Cardiac muscle cell (in vitro differentiated cells and primary cell): Measurements from ENCODE around the gene CHRM5. TPM values are rescaled to one million over a fixed set of nuclear protein-coding genes. Genes with fewer than 3 reads are reported as not detected.

Experiments
- DNase-seq, 2 donors: peaks; one replicate each; pipeline versions ENCODE4 v3.0.0 to v3.0.0-alpha.2; 2010 to 2017; ENCODE audit warnings: low read depth in 1 of 2, low spot score in 1 of 2
- H3K27ac ChIP-seq: fragments of 200-600 bp; sonication (generic); 2 replicates; pipeline ENCODE4 v1.5.1; 2016
- H3K27me3 ChIP-seq: fragments of 200-600 bp; sonication (generic); 2 replicates; pipeline ENCODE4 v1.6.0; 2016; ENCODE audit warnings: control low read depth
- H3K36me3 ChIP-seq: fragments of 200-600 bp; sonication (generic); 2 replicates; pipeline ENCODE4 v1.5.1; 2016; ENCODE audit warnings: control low read depth
- H3K4me1 ChIP-seq: fragments of 200-600 bp; sonication (generic); 2 replicates; pipeline ENCODE4 v1.8.1; 2017; ENCODE audit warnings: low read depth, mild to moderate bottlenecking, mixed run types
- H3K4me3 ChIP-seq: fragments of 200-600 bp; sonication (generic); 2 replicates; pipeline ENCODE4 v1.5.1; 2016; ENCODE audit warnings: mild to moderate bottlenecking
- H3K9me3 ChIP-seq: fragments of 200-600 bp; sonication (generic); 2 replicates; pipeline ENCODE4 v1.5.1; 2017; ENCODE audit warnings: low read depth, mild to moderate bottlenecking, control low read depth
- CTCF ChIP-seq: IDR thresholded peaks from 2 replicates; pipeline ENCODE4 v1.5.1; 2012; ENCODE audit warnings: low read depth, mild to moderate bottlenecking, low read length
- polyA plus RNA-seq: library from polyadenylated mRNA; unstranded; fragments of >200 nt; fragmentation: Nextera tagmentation; extraction: Ambion mirVana; gene quantifications from 2 replicates; pipeline ENCODE4 v1.2.1, GENCODE V29; 2016
- total RNA-seq: library from RNA; depleted of rRNA; stranded (reverse); fragments of >200 nt; gene quantifications from 2 replicates; pipeline ENCODE4 v1.2.3, GENCODE V29; 2016

Gene CHRM5
- total and polyA plus RNA-seq, 2 experiments from 2014 or later, result not detected

- no peaks in the 10 kb centered on the region for H3K4me1 ChIP-seq
- no peak for DNase-seq
- H3K9me3 ChIP-seq, result no peaks in the 10 kb centered on the region
- no peaks in the 10 kb centered on the region for H3K36me3 ChIP-seq
- H3K4me3 ChIP-seq, result no peak overlapping the region
- no peak overlapping the region for H3K27ac ChIP-seq
- H3K27me3 ChIP-seq, result no peaks in the 10 kb centered on the region
- no peak for TF ChIP-seq CTCF
Observed at GRCh38 chr15:34054081-34054707, 85.9 kb downstream of the CHRM5 start.

- no peaks in the 10 kb centered on the region for H3K4me1 ChIP-seq
- H3K27ac ChIP-seq, result no peak overlapping the region
- no peaks in the 10 kb centered on the region for H3K27me3 ChIP-seq
- peak in 1 of 2 donors; percentile 94 for DNase-seq
- H3K4me3 ChIP-seq, result no peak overlapping the region
- no peak for TF ChIP-seq CTCF
- H3K36me3 ChIP-seq, result no peaks in the 10 kb centered on the region
- H3K9me3 ChIP-seq, result no peaks in the 10 kb centered on the region
Observed at GRCh38 chr15:34055868-34056595, 87.7 kb downstream of the CHRM5 start.

- H3K27ac ChIP-seq, result no peak overlapping the region
- no peaks in the 10 kb centered on the region for H3K27me3 ChIP-seq
- H3K36me3 ChIP-seq, result no peaks in the 10 kb centered on the region
- no peak for TF ChIP-seq CTCF
- DNase-seq, result peak in 1 of 2 donors; percentile 17
- H3K4me3 ChIP-seq, result no peak overlapping the region
- H3K9me3 ChIP-seq, result no peaks in the 10 kb centered on the region
- H3K4me1 ChIP-seq, result no peaks in the 10 kb centered on the region
Observed at GRCh38 chr15:34056911-34057310, 88.6 kb downstream of the CHRM5 start.

- H3K27ac ChIP-seq, result no peak overlapping the region
- no peaks in the 10 kb centered on the region for H3K36me3 ChIP-seq
- no peak for TF ChIP-seq CTCF
- H3K4me3 ChIP-seq, result no peak overlapping the region
- H3K27me3 ChIP-seq, result no peaks in the 10 kb centered on the region
- no peaks in the 10 kb centered on the region for H3K4me1 ChIP-seq
- H3K9me3 ChIP-seq, result no peaks in the 10 kb centered on the region
- no peak for DNase-seq
Observed at GRCh38 chr15:34059476-34059875, 91.2 kb downstream of the CHRM5 start.

GRCh38 chr15:34059946-34060345 lies 91.6 kb downstream of the CHRM5 start:
- no peaks in the 10 kb centered on the region for H3K9me3 ChIP-seq
- no peak overlapping the region for H3K4me3 ChIP-seq
- no peak for DNase-seq
- H3K27ac ChIP-seq, result no peak overlapping the region
- no peaks in the 10 kb centered on the region for H3K36me3 ChIP-seq
- H3K4me1 ChIP-seq, result no peaks in the 10 kb centered on the region
- H3K27me3 ChIP-seq, result no peaks in the 10 kb centered on the region
- TF ChIP-seq CTCF, result no peak
